ENCODE data around the gene PGC. TPM values are rescaled to one million over a fixed set of nuclear protein-coding genes. Genes with fewer than 3 reads are reported as not detected.

Gene PGC
- total and polyA plus RNA-seq, 2 donors (not counting 1 experiment from before 2014, with no cell fraction given) = not detected

DNA sequence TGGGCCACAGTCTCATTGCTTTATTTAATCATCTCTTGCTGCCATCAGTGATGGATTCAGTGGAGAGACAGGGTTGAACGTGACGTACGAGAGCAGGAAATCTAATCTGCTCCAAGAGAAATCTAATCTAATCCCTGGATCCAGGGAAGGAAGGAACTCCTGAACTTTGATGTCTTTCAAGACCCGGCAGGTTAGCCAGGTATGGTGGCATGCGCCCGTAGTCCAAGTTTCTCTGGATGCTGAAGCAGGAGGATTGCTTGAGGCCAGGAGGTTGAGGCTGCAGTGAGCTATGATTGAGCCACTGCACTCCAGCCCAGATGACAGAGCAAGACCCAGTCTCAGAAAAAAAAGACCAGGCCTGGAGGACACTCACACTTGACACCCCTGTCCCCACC is 11.4 kb upstream of the PGC start:
- CTCF ChIA-PET = interaction anchor here (0.7 kb wide), 1 partner anchor 74 kb away, joined by 4 read pairs; no protein-coding TSS in a partner anchor
- no peak overlapping the region for H3K27ac ChIP-seq (ENCODE audit: low read length in 2 of 2)
- H3K9me3 ChIP-seq (ENCODE audit: control extremely low read depth in 1 of 3, control insufficient read depth in 2 of 3, insufficient read depth in 1 of 3, low read length in 2 of 3) = no peaks in the 10 kb centered on the region
- H3K79me2 ChIP-seq (ENCODE audit: control insufficient read depth, insufficient read depth, low read length) = no peaks in the 10 kb centered on the region
- WGBS (ENCODE audit: insufficient coverage) = 95% methylated on average over 3 of the region's 6 CpGs
- ATAC-seq (ENCODE audit: low read depth) (no peak), DNase-seq (no peak)
- Mint-ChIP-seq H3K27ac (no peak overlapping the region), H3K9me3 (ENCODE audit: insufficient read depth) (no peaks in the 10 kb centered on the region), H3K4me1 (no peaks in the 10 kb centered on the region), H3K27me3 (peaks cover 3% of the 10 kb centered on the region), H3K4me3 (no peak overlapping the region)
- no peak overlapping the region for H3K9ac ChIP-seq (ENCODE audit: low read length)
- H3K36me3 ChIP-seq (replicated peaks in 1 of 2; ENCODE audit: control extremely low read depth in 1 of 2, control insufficient read depth in 1 of 2, extremely low read depth in 1 of 2, insufficient read depth in 2 of 2, low read length in 1 of 2) = no peaks in the 10 kb centered on the region
- intact Hi-C loops (cut with micrococcal nuclease) = no loop called here
- POLR2A ChIA-PET = no interaction called here
- no peak overlapping the region for H2AFZ ChIP-seq (ENCODE audit: insufficient read depth, low read depth, low read length, poor library complexity, severe bottlenecking)
- H3K4me1 ChIP-seq (ENCODE audit: control insufficient read depth in 2 of 2, insufficient read depth in 2 of 2, low read length in 2 of 2) = no peaks in the 10 kb centered on the region
- H3K4me3 ChIP-seq (ENCODE audit: control extremely low read depth in 1 of 5, extremely low read depth in 1 of 5, insufficient read depth in 1 of 5, low read depth in 2 of 5, low read length in 4 of 5) = no peak overlapping the region
- TF ChIP-seq, protein P1, sequence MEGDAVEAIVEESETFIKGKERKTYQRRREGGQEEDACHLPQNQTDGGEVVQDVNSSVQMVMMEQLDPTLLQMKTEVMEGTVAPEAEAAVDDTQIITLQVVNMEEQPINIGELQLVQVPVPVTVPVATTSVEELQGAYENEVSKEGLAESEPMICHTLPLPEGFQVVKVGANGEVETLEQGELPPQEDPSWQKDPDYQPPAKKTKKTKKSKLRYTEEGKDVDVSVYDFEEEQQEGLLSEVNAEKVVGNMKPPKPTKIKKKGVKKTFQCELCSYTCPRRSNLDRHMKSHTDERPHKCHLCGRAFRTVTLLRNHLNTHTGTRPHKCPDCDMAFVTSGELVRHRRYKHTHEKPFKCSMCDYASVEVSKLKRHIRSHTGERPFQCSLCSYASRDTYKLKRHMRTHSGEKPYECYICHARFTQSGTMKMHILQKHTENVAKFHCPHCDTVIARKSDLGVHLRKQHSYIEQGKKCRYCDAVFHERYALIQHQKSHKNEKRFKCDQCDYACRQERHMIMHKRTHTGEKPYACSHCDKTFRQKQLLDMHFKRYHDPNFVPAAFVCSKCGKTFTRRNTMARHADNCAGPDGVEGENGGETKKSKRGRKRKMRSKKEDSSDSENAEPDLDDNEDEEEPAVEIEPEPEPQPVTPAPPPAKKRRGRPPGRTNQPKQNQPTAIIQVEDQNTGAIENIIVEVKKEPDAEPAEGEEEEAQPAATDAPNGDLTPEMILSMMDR (IDR thresholded peaks at IDR 0.05) = no peak
- no peak for TF ChIP-seq EZH2 (IDR thresholded peaks at IDR 0.05; ENCODE audit: borderline replicate concordance, insufficient read depth, low read depth, low read length, poor library complexity, severe bottlenecking)
- no peaks in the 10 kb centered on the region for H4K20me1 ChIP-seq (ENCODE audit: control insufficient read depth, insufficient read depth, low read length, poor library complexity, severe bottlenecking)
- no peak overlapping the region for H3K4me2 ChIP-seq (replicated peaks; ENCODE audit: low read depth, low read length, poor library complexity, severe bottlenecking)
- peaks cover 0 to 3% (median 0%) of the 10 kb centered on the region in 4 experiments for H3K27me3 ChIP-seq (replicated peaks in 1 of 4; ENCODE audit: control extremely low read depth in 1 of 4, control insufficient read depth in 3 of 4, insufficient read depth in 4 of 4, low read length in 3 of 4)

DNA sequence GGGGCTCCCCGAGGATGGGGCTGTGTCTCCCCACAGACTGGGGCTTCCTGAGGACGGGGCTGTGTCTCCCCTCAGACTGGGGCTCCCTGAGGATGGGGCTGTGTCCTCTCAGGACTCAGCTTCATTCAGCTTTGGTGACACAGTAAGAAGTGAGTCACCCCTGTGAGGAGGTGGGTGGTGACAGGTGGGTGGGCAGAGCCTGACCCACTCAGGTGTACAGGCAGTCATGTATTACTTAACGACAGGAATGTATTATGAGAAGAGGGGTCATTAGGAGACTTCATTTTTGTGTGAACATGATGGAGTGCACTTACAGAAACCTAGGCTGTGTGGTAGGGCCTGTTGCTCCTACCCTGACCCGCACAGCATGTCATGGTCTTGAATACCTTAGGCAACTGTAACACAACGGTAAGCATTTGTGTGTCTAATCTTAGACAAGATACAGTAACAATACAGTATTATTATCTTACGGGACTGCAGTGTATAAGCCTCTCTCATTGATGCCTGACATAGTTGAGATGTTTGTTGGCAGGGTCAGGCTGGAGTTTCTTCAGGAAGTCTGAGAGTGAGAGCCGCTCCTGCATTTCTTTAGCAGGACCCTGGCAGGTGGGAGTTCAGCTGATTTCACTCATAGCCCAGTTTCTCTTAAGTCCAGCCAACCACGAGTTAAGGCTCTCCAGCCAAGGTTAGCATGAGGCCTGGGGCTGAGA is 10.9 kb upstream of the PGC start:
- Mint-ChIP-seq H3K27me3 (peaks cover 3% of the 10 kb centered on the region), H3K9me3 (ENCODE audit: insufficient read depth) (no peaks in the 10 kb centered on the region), H3K27ac (no peak overlapping the region), H3K4me1 (no peaks in the 10 kb centered on the region), H3K4me3 (no peak overlapping the region)
- Histone ChIP-seq H3K27ac (ENCODE audit: low read length in 2 of 2) (no peak overlapping the region), H4K20me1 (ENCODE audit: control insufficient read depth, insufficient read depth, low read length, poor library complexity, severe bottlenecking) (no peaks in the 10 kb centered on the region), H3K79me2 (ENCODE audit: control insufficient read depth, insufficient read depth, low read length) (no peaks in the 10 kb centered on the region), H3K4me2 (replicated peaks; ENCODE audit: low read depth, low read length, poor library complexity, severe bottlenecking) (no peak overlapping the region), H3K4me3 (ENCODE audit: control extremely low read depth in 1 of 5, extremely low read depth in 1 of 5, insufficient read depth in 1 of 5, low read depth in 2 of 5, low read length in 4 of 5) (no peak overlapping the region), H3K9ac (ENCODE audit: low read length) (no peak overlapping the region), H3K4me1 (ENCODE audit: control insufficient read depth in 2 of 2, insufficient read depth in 2 of 2, low read length in 2 of 2) (no peaks in the 10 kb centered on the region), H3K27me3 (replicated peaks in 1 of 4; ENCODE audit: control extremely low read depth in 1 of 4, control insufficient read depth in 3 of 4, insufficient read depth in 4 of 4, low read length in 3 of 4) (no peaks in the 10 kb centered on the region), H3K36me3 (replicated peaks in 1 of 2; ENCODE audit: control extremely low read depth in 1 of 2, control insufficient read depth in 1 of 2, extremely low read depth in 1 of 2, insufficient read depth in 2 of 2, low read length in 1 of 2) (no peaks in the 10 kb centered on the region), H2AFZ (ENCODE audit: insufficient read depth, low read depth, low read length, poor library complexity, severe bottlenecking) (no peak overlapping the region), H3K9me3 (ENCODE audit: control extremely low read depth in 1 of 3, control insufficient read depth in 2 of 3, insufficient read depth in 1 of 3, low read length in 2 of 3) (no peaks in the 10 kb centered on the region)
- 88% methylated on average over 4 of the region's 8 CpGs for WGBS (ENCODE audit: insufficient coverage)
- ChIA-PET POLR2A (no interaction called here), CTCF (no interaction called here)
- TF ChIP-seq, protein P1 (IDR thresholded peaks at IDR 0.05) = no peak
- TF ChIP-seq EZH2 (IDR thresholded peaks at IDR 0.05; ENCODE audit: borderline replicate concordance, insufficient read depth, low read depth, low read length, poor library complexity, severe bottlenecking) = no peak
- intact Hi-C loops (cut with micrococcal nuclease) = no loop called here
- no peak for DNase-seq
- no peak for ATAC-seq (ENCODE audit: low read depth)
